Measurements from ENCODE around the gene RAG2.

RAG2 gene

GRCh38 chr11:36620246-36620645 is 22.2 kb upstream of the RAG2 start:
- no peak overlapping the region for H3K27ac ChIP-seq (ENCODE audit: low read depth, low read length)
- no peaks in the 10 kb centered on the region for H3K4me1 ChIP-seq (ENCODE audit: control insufficient read depth in 1 of 2, insufficient read depth in 2 of 2, low read length in 2 of 2)
- no peak overlapping the region for H3K4me3 ChIP-seq (ENCODE audit: low read depth in 1 of 2, low read length in 2 of 2)
- H3K27me3 ChIP-seq (ENCODE audit: control insufficient read depth in 1 of 2, insufficient read depth in 2 of 2, low read length in 2 of 2): no peaks in the 10 kb centered on the region
- no peaks in the 10 kb centered on the region for H3K9me3 ChIP-seq (ENCODE audit: control insufficient read depth in 1 of 2, low read length in 2 of 2)
- H3K9ac ChIP-seq (ENCODE audit: low read depth in 1 of 2, low read length in 2 of 2): no peak overlapping the region
- no peaks in the 10 kb centered on the region for H3K36me3 ChIP-seq (ENCODE audit: control insufficient read depth in 1 of 2, insufficient read depth in 2 of 2, low read length in 2 of 2)

GRCh38 chr11:36619502-36619901 is 21.5 kb upstream of the RAG2 start:
- Histone ChIP-seq H3K36me3 (ENCODE audit: control insufficient read depth in 1 of 2, insufficient read depth in 2 of 2, low read length in 2 of 2) (no peaks in the 10 kb centered on the region), H3K9ac (ENCODE audit: low read depth in 1 of 2, low read length in 2 of 2) (no peak overlapping the region), H3K27ac (ENCODE audit: low read depth, low read length) (no peak overlapping the region), H3K4me3 (ENCODE audit: low read depth in 1 of 2, low read length in 2 of 2) (no peak overlapping the region), H3K27me3 (ENCODE audit: control insufficient read depth in 1 of 2, insufficient read depth in 2 of 2, low read length in 2 of 2) (no peaks in the 10 kb centered on the region), H3K9me3 (ENCODE audit: control insufficient read depth in 1 of 2, low read length in 2 of 2) (no peaks in the 10 kb centered on the region), H3K4me1 (ENCODE audit: control insufficient read depth in 1 of 2, insufficient read depth in 2 of 2, low read length in 2 of 2) (no peaks in the 10 kb centered on the region)

- Histone ChIP-seq H3K36me3 (ENCODE audit: control insufficient read depth in 1 of 2, insufficient read depth in 2 of 2, low read length in 2 of 2) (no peaks in the 10 kb centered on the region), H3K27me3 (ENCODE audit: control insufficient read depth in 1 of 2, insufficient read depth in 2 of 2, low read length in 2 of 2) (no peaks in the 10 kb centered on the region), H3K27ac (ENCODE audit: low read depth, low read length) (no peak overlapping the region), H3K4me1 (ENCODE audit: control insufficient read depth in 1 of 2, insufficient read depth in 2 of 2, low read length in 2 of 2) (no peaks in the 10 kb centered on the region), H3K4me3 (ENCODE audit: low read depth in 1 of 2, low read length in 2 of 2) (no peak overlapping the region), H3K9me3 (ENCODE audit: control insufficient read depth in 1 of 2, low read length in 2 of 2) (no peaks in the 10 kb centered on the region), H3K9ac (ENCODE audit: low read depth in 1 of 2, low read length in 2 of 2) (no peak overlapping the region)
These were observed 20.5 kb upstream of the RAG2 start for GRCh38 chr11:36618363-36619047.

GRCh38 chr11:36617543-36618362 is 19.7 kb upstream of the RAG2 start:
- Histone ChIP-seq H3K9me3 (ENCODE audit: control insufficient read depth in 1 of 2, low read length in 2 of 2) (no peaks in the 10 kb centered on the region), H3K9ac (ENCODE audit: low read depth in 1 of 2, low read length in 2 of 2) (no peak overlapping the region), H3K27ac (ENCODE audit: low read depth, low read length) (no peak overlapping the region), H3K27me3 (ENCODE audit: control insufficient read depth in 1 of 2, insufficient read depth in 2 of 2, low read length in 2 of 2) (no peaks in the 10 kb centered on the region), H3K36me3 (ENCODE audit: control insufficient read depth in 1 of 2, insufficient read depth in 2 of 2, low read length in 2 of 2) (no peaks in the 10 kb centered on the region), H3K4me1 (ENCODE audit: control insufficient read depth in 1 of 2, insufficient read depth in 2 of 2, low read length in 2 of 2) (no peaks in the 10 kb centered on the region), H3K4me3 (ENCODE audit: low read depth in 1 of 2, low read length in 2 of 2) (no peak overlapping the region)

GRCh38 chr11:36615826-36616225 is 17.8 kb upstream of the RAG2 start:
- Histone ChIP-seq H3K36me3 (ENCODE audit: control insufficient read depth in 1 of 2, insufficient read depth in 2 of 2, low read length in 2 of 2) (no peaks in the 10 kb centered on the region), H3K9me3 (ENCODE audit: control insufficient read depth in 1 of 2, low read length in 2 of 2) (no peaks in the 10 kb centered on the region), H3K27me3 (ENCODE audit: control insufficient read depth in 1 of 2, insufficient read depth in 2 of 2, low read length in 2 of 2) (no peaks in the 10 kb centered on the region), H3K4me3 (ENCODE audit: low read depth in 1 of 2, low read length in 2 of 2) (no peak overlapping the region), H3K27ac (ENCODE audit: low read depth, low read length) (no peak overlapping the region), H3K4me1 (ENCODE audit: control insufficient read depth in 1 of 2, insufficient read depth in 2 of 2, low read length in 2 of 2) (no peaks in the 10 kb centered on the region), H3K9ac (ENCODE audit: low read depth in 1 of 2, low read length in 2 of 2) (no peak overlapping the region)

- Histone ChIP-seq H3K4me3 (ENCODE audit: low read depth in 1 of 2, low read length in 2 of 2) (no peak overlapping the region), H3K4me1 (ENCODE audit: control insufficient read depth in 1 of 2, insufficient read depth in 2 of 2, low read length in 2 of 2) (no peaks in the 10 kb centered on the region), H3K36me3 (ENCODE audit: control insufficient read depth in 1 of 2, insufficient read depth in 2 of 2, low read length in 2 of 2) (no peaks in the 10 kb centered on the region), H3K27me3 (ENCODE audit: control insufficient read depth in 1 of 2, insufficient read depth in 2 of 2, low read length in 2 of 2) (no peaks in the 10 kb centered on the region), H3K9ac (ENCODE audit: low read depth in 1 of 2, low read length in 2 of 2) (no peak overlapping the region), H3K27ac (ENCODE audit: low read depth, low read length) (no peak overlapping the region), H3K9me3 (ENCODE audit: control insufficient read depth in 1 of 2, low read length in 2 of 2) (no peaks in the 10 kb centered on the region)
These were observed 11.3 kb upstream of the RAG2 start for GRCh38 chr11:36609383-36609782.

- Histone ChIP-seq H3K27ac (ENCODE audit: low read depth, low read length) (no peak overlapping the region), H3K9ac (ENCODE audit: low read depth in 1 of 2, low read length in 2 of 2) (no peak overlapping the region), H3K36me3 (ENCODE audit: control insufficient read depth in 1 of 2, insufficient read depth in 2 of 2, low read length in 2 of 2) (no peaks in the 10 kb centered on the region), H3K4me1 (ENCODE audit: control insufficient read depth in 1 of 2, insufficient read depth in 2 of 2, low read length in 2 of 2) (no peaks in the 10 kb centered on the region), H3K27me3 (ENCODE audit: control insufficient read depth in 1 of 2, insufficient read depth in 2 of 2, low read length in 2 of 2) (no peaks in the 10 kb centered on the region), H3K4me3 (ENCODE audit: low read depth in 1 of 2, low read length in 2 of 2) (no peak overlapping the region), H3K9me3 (ENCODE audit: control insufficient read depth in 1 of 2, low read length in 2 of 2) (no peaks in the 10 kb centered on the region)
These were observed 10.6 kb upstream of the RAG2 start for GRCh38 chr11:36608491-36609199.

GRCh38 chr11:36605221-36606216 is 7.5 kb upstream of the RAG2 start:
- Histone ChIP-seq H3K4me3 (ENCODE audit: low read depth in 1 of 2, low read length in 2 of 2) (no peak overlapping the region), H3K27ac (ENCODE audit: low read depth, low read length) (no peak overlapping the region), H3K9me3 (ENCODE audit: control insufficient read depth in 1 of 2, low read length in 2 of 2) (no peaks in the 10 kb centered on the region), H3K36me3 (ENCODE audit: control insufficient read depth in 1 of 2, insufficient read depth in 2 of 2, low read length in 2 of 2) (no peaks in the 10 kb centered on the region), H3K9ac (ENCODE audit: low read depth in 1 of 2, low read length in 2 of 2) (no peak overlapping the region), H3K4me1 (ENCODE audit: control insufficient read depth in 1 of 2, insufficient read depth in 2 of 2, low read length in 2 of 2) (peaks cover 0 to 3% of the 10 kb centered on the region in 2 donors), H3K27me3 (ENCODE audit: control insufficient read depth in 1 of 2, insufficient read depth in 2 of 2, low read length in 2 of 2) (no peaks in the 10 kb centered on the region)

- H3K9me3 ChIP-seq (ENCODE audit: control insufficient read depth in 1 of 2, low read length in 2 of 2): no peaks in the 10 kb centered on the region
- H3K4me3 ChIP-seq (ENCODE audit: low read depth in 1 of 2, low read length in 2 of 2): no peak overlapping the region
- no peaks in the 10 kb centered on the region for H3K27me3 ChIP-seq (ENCODE audit: control insufficient read depth in 1 of 2, insufficient read depth in 2 of 2, low read length in 2 of 2)
- H3K27ac ChIP-seq (ENCODE audit: low read depth, low read length): no peak overlapping the region
- no peak overlapping the region for H3K9ac ChIP-seq (ENCODE audit: low read depth in 1 of 2, low read length in 2 of 2)
- H3K4me1 ChIP-seq (ENCODE audit: control insufficient read depth in 1 of 2, insufficient read depth in 2 of 2, low read length in 2 of 2): peaks cover 0 to 3% of the 10 kb centered on the region in 2 donors
- H3K36me3 ChIP-seq (ENCODE audit: control insufficient read depth in 1 of 2, insufficient read depth in 2 of 2, low read length in 2 of 2): no peaks in the 10 kb centered on the region
These were observed 4.1 kb upstream of the RAG2 start for GRCh38 chr11:36602135-36602534.
